Stimulated activated CD4-positive, alpha-beta T cell treated with anti-CD3 and anti-CD28 coated beads, Interleukin-1b, Interleukin-23, amount 100 ng/mL, for 4 hours (primary cell): ENCODE results near the gene NDUFB7.
"Not testable (repeated sequence)": the region's sequence is repeated elsewhere in the genome, so short reads cannot be mapped to it uniquely, and the experiment has no call there.

ENCODE experiments used
- DNase-seq, 2 donors: peaks; one replicate each; pipeline ENCODE4 v3.0.0-alpha.2; 2020; ENCODE audit warnings: low read depth in 2 of 2

NDUFB7 gene

GRCh38 chr19:14571695-14572490 is at the start of gene NDUFB7:
Gene NDUFB7 (minus strand): TSS chr19:14572066. CDS start chr19:14572000, 66 bp downstream.
- peak; percentile 71 to 75 for DNase-seq

DNA sequence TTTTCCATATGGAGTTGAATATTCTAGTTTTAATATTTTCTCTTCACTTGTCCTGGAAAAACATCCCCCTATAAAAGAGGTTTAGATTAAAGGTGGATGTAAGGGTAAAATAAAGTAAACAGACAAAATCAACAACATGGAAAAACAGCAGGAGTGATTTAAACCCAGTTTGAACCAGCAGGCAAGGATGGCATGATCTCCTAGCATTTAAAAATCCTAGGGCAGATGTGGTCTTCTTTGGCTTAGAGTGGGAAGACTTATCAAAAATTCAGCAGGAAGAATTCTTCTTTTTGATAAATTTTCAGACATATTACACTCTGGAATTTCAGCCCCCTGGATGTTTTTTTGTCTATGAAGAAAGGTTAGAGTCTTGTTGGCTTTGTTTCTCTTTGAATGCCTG is 47.5 kb upstream of the NDUFB7 start:
- no peak for DNase-seq

- DNase-seq, result no peak
Observed at GRCh38 chr19:14616407-14616806, 44.5 kb upstream of the NDUFB7 start.

- no peak for DNase-seq
Observed at GRCh38 chr19:14615623-14616022, 43.8 kb upstream of the NDUFB7 start.

- no peak for DNase-seq
Observed at GRCh38 chr19:14614099-14614412, 42.2 kb upstream of the NDUFB7 start.

- DNase-seq, result not testable (repeated sequence)
Observed at GRCh38 chr19:14613399-14614098, 41.7 kb upstream of the NDUFB7 start.

DNA sequence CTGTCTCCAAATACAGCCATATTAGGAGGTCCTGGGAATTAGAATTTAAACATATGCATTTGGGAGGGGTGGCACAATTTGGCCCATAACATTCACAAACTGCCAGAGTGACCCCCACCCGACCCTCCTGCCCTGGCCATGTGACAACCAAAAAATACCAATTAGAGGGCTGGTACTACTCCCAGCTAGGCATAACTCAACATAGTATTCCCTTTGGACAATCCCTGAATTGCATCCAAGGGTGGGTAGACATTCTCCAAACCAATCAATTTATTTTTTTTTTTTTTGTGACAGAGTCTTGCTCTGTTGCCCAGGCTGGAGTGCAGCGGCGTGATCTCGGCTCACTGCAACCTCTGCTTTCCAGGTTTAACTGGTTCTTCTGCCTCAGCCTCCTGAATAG is 40.8 kb upstream of the NDUFB7 start:
- DNase-seq, result no peak

DNA sequence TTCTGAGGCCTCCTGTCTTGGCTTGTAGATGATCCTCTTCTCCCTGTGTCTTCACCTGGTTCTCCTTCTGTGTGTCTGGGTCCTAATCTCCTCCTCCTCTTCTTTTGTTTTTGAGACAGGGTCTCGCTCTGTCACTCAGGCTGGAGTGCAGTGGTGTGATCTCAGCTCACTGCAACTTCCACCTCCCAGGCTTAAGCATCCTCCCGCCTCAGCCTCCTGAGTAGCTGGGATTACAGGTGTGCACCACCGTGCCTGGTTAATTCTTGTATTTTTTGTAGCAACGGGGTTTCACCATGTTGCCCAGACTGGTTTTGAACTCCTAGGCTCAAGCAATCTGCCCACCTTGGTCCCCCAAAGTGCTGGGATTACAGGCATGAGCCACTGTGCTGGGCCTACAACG is 40.4 kb upstream of the NDUFB7 start:
- DNase-seq, result not testable (repeated sequence)

DNA sequence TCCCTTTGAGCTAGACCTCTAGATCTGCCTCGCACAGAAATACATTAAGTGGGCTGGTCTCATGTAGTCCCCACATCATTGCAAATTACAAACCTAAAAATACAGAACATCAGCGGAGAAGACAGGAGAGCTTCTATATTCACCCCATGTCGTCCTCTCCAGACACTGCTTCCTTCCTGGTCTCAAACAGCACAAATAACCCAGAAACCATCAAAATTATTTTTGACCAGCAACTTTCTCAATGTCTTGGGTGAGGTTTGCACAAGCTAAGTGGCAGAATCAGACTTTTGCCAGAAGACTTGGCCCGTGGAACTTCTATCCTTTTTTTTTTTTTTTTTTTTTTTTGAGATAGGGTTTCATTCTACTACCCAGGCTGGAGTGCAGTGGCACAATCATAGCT is 39.2 kb upstream of the NDUFB7 start:
- no peak for DNase-seq

GRCh38 chr19:14606627-14607026 is 34.8 kb upstream of the NDUFB7 start:
- DNase-seq, result no peak

GRCh38 chr19:14603990-14604387 is 32.1 kb upstream of the NDUFB7 start:
- DNase-seq, result no peak

GRCh38 chr19:14599548-14600147 is 27.8 kb upstream of the NDUFB7 start:
- no peak for DNase-seq

DNA sequence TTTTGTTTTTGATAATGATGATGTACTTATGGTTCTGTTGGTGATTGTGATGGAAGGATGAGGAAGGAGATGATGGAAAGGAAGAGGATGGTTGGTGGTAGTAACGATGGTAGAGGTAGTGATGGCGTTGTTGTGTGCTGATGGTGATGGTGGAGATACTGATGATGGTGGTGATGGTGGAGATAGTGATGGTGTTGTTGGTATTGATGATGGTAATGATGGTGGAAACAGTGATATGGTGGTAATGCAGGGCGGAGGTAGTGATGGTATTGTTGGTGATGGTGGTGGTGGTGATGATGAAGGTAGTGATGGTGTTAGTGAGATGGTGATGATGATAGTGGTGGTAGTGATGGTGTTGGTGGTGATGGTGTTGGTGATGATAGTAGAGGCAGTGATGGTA is 23.7 kb upstream of the NDUFB7 start:
- no peak for DNase-seq

- not testable (repeated sequence) for DNase-seq
Observed at GRCh38 chr19:14589433-14589832, 17.6 kb upstream of the NDUFB7 start.

DNA sequence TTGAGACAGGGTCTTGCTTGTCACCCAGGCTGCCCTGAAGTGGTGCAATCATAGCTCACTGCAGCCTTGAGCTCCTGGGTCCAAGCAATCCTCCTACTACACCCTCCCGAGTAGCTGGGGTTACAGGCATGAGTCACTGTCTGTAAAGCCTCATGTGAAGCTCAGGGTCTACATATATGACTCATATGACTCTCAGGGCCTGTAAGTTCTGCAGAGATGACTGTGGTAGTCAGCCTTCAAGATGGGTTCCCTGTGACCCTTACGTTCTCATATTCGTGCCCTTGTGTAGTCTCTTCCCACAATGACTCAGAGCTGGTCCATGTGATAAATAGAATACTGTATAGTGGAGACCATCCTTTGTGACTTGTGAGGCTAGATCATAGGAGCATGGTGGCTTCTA is 13.3 kb upstream of the NDUFB7 start:
- DNase-seq, result peak in 1 of 2 donors; percentile 7

GRCh38 chr19:14584372-14584771 is 12.5 kb upstream of the NDUFB7 start:
- DNase-seq, result not testable (repeated sequence)

GRCh38 chr19:14582894-14583340 is 11.1 kb upstream of the NDUFB7 start, which contains the start of gene CLEC17A:
Gene CLEC17A (plus strand): TSS chr19:14583084. CDS start chr19:14583161, 77 bp downstream.
- no peak for DNase-seq

- DNase-seq, result peak; percentile 23 to 51
Observed at GRCh38 chr19:14580623-14581237, 8.9 kb upstream of the NDUFB7 start.

DNA sequence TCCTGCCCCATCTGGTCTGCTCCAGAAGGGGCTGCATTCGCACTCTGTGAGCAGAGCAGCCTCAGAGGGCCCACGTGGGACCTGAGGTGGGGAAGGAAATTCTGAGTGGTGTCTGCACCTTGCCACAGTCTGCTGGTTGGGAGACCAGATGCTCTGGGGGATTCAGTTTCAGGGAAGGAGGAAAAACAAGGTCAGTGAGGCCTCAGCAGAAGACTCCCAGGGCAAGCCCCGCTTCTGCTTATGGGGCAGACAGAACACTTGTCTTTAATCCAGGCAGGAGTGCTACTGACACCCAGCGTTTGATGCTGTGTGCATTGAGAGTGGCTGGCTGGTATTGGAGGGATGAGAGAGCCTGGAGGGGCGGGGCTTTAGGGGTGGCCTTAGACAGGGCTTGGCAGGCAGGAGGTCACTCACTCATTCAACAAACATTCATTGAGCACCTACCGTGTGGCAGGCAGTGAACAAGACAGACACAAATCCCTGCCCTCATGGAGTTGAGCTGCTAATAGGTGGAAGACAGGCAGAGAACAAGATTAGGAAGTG is 6.1 kb upstream of the NDUFB7 start:
- no peak for DNase-seq

DNA sequence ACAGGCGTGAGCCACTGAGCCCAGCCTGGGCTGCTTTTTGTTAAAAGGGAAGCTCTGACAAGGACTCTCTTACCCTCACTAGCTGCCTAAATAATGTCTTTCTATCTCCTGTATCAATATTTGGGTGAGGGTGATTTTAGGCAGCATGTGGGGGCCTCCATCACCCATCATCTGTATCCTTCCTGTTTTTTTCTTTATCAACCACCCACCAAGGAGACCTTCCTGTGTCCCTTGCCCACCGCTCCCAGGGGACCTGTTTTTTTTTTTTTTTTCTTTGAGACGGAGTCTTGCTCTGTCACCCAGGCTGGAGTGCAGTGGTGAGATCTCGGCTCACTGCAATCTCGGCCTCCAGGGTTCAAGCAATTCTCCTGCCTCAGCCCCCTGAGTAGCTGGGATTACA is 5.4 kb upstream of the NDUFB7 start:
- DNase-seq, result no peak

DNA sequence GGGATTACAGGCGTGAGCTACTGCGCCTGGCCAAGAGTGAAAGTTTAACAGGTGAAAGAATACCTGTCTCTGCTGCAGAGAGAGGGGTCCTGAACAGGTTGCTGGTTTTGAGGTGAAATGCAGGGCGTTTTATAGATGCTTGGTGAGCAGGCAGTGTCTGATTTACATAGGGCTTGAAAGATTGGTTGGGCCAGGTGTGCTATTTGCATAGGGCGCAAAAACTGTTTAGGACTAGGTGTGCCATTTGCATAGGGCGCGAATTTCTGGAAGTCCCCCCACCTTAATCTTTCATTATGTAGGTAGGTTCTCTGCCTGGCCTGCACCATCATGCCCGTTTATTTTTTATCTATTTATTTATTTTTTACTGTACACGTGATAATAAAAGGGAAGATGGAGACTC is 4.5 kb upstream of the NDUFB7 start:
- DNase-seq, result no peak

DNA sequence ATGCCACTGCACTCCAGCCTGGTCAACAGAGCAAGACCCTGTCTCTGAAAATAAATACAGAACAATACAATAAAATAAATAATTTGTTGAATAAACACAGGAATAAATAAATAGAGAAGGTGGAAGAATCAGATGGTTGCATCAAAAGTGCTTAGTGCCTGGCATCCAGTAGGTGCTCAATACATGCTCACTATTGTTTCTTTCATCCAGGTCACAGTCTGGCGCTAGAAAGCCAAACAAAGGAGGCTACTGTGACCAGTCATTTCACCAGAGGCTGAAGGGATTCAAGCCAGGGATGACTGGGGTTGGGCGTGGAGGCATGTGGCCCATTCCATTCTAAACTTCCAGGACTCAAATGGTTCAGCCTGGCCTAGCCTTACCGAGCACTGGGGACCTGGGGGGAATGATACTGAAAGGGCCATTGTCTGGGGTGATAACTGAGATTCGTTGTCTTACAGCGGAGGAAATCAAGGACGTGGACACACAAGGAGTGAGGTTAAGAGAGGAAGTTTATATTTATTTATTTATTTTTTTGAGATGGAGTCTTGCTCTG is 3.6 kb upstream of the NDUFB7 start:
- DNase-seq, result no peak
